Spleen (tissue), 11 donors: ENCODE measurements around the gene PZP. TPM values are rescaled to one million over a fixed set of nuclear protein-coding genes. Genes with fewer than 3 reads are reported as not detected.
"Not testable (repeated sequence)": the region's sequence is repeated elsewhere in the genome, so short reads cannot be mapped to it uniquely, and the experiment has no call there.

Experiments
- DNase-seq: peaks from one replicate; pipeline ENCODE4 v3.0.0-alpha.2; 2020
- H3K27ac ChIP-seq, 8 donors: fragments of 200-600 bp; sonication (generic) in 7 of 8; 1 replicate in 4 of 8; 2 replicates in 4 of 8; pipeline versions ENCODE4 v1.5.0 to v1.8.0; 2016 to 2021; ENCODE audit warnings: inconsistent platforms in 4 of 8, mild to moderate bottlenecking in 4 of 8, moderate library complexity in 1 of 8
- H3K27me3 ChIP-seq, 7 donors: fragments of 200-600 bp; sonication (generic) in 6 of 7; replicated peaks in 1 of 7; 1 replicate in 4 of 7; 2 replicates in 3 of 7; pipeline versions ENCODE4 v1.5.0 to v1.8.0; 2016 to 2021; ENCODE audit warnings: inconsistent platforms in 3 of 7, mild to moderate bottlenecking in 1 of 7
- H3K36me3 ChIP-seq, 6 donors: fragments of 200-600 bp; sonication (generic) in 5 of 6; 1 replicate in 4 of 6; 2 replicates in 2 of 6; pipeline versions ENCODE4 v1.5.0 to v1.8.0; 2016 to 2021; ENCODE audit warnings: inconsistent platforms in 2 of 6
- H3K4me1 ChIP-seq, 6 donors: fragments of 200-600 bp; sonication (generic) in 5 of 6; 1 replicate in 3 of 6; 2 replicates in 3 of 6; pipeline versions ENCODE4 v1.5.0 to v1.8.0; 2016 to 2021; ENCODE audit warnings: inconsistent platforms in 3 of 6
- H3K4me3 ChIP-seq, 8 donors: fragments of 200-600 bp; sonication (generic) in 7 of 8; 1 replicate in 4 of 8; 2 replicates in 4 of 8; pipeline versions ENCODE4 v1.5.0 to v1.8.0; 2016 to 2021; ENCODE audit warnings: inconsistent platforms in 4 of 8, mild to moderate bottlenecking in 4 of 8, moderate library complexity in 2 of 8
- H3K9me3 ChIP-seq, 8 donors: fragments of 200-600 bp; sonication (generic) in 7 of 8; 1 replicate in 4 of 8; 2 replicates in 4 of 8; pipeline versions ENCODE4 v1.5.0 to v1.8.0; 2016 to 2021; ENCODE audit warnings: inconsistent platforms in 4 of 8
- POLR2A ChIP-seq, 3 donors: fragments of 450-650 bp; IDR thresholded peaks; one replicate each; pipeline ENCODE4 v1.5.1; 2017; ENCODE audit warnings: antibody characterized with exemption in 3 of 3, mild to moderate bottlenecking in 1 of 3
- POLR2AphosphoS5 ChIP-seq, 3 donors: sonication (generic); formaldehyde crosslinking; IDR thresholded peaks; one replicate each; pipeline ENCODE4 v1.5.1; 2017; ENCODE audit warnings: antibody characterized with exemption in 3 of 3
- WGBS, 5 donors: extraction: QIAGEN DNeasy Blood & Tissue Kit in 3 of 5; methylation state at CpG; one replicate each; pipeline versions ENCODE4 v1.1.5 to v1.1.7; 2013 to 2018; 5-methylcytosine and 5-hydroxymethylcytosine counted together
- intact Hi-C: fragments of 100-400 bp; cut with DNase I; formaldehyde crosslinking; loops from one replicate; pipeline ENCODE4 v1.15.0; 2023; ENCODE audit warnings: low total_unique reads
- polyA plus RNA-seq, 3 donors: library from polyadenylated mRNA; stranded (reverse); fragments of 200-250 nt; gene quantifications; one replicate each; pipeline ENCODE4 v1.2.1, GENCODE V29; 2013
- total RNA-seq, 7 donors: library from RNA; depleted of rRNA in 3 of 7; stranded (reverse); fragments of >200 nt in 3 of 7; fragmentation: NEBNext Ultra II Directional in 4 of 7; extraction: Animal tissue kit (Norgen Biotek cat#: 25700) in 4 of 7; gene quantifications; one replicate each; pipeline versions ENCODE4 v1.1.0 to v1.2.1, GENCODE V29; 2016 to 2021
- TF ChIP-seq, protein P1 (sequence below), 11 experiments: fragments of 200-600 bp in 7 of 11; fragments of 450-650 bp in 4 of 11; sonication (generic) in 4 of 11; IDR thresholded peaks in 8 of 11; conservative IDR thresholded peaks in 3 of 11; 1 replicate in 7 of 11; 2 replicates in 4 of 11; pipeline versions ENCODE4 v1.4.0 to v1.8.0; 2016 to 2021; ENCODE audit warnings: antibody characterized with exemption in 11 of 11, inconsistent platforms in 4 of 11, mild to moderate bottlenecking in 1 of 11
- donor health status: healthy with polysubstance abuse.
- donor health status: DM: no; HTN: no; CAD: no; lungs with moderate emphysema.
- donor health status: DM: no; HTN: no; CAD: no.
- donor health status: Bipolar disorder and iron deficiency.
- donor health status: healthy.
- donor health status: DM: no; HTN: no; CAD: no.
- donor health status: DM: yes; HTN: yes; CAD: no.

PZP gene
- total and polyA plus RNA-seq, 10 donors, result 0.06 to 3.0 (median 0.92) TPM

DNA sequence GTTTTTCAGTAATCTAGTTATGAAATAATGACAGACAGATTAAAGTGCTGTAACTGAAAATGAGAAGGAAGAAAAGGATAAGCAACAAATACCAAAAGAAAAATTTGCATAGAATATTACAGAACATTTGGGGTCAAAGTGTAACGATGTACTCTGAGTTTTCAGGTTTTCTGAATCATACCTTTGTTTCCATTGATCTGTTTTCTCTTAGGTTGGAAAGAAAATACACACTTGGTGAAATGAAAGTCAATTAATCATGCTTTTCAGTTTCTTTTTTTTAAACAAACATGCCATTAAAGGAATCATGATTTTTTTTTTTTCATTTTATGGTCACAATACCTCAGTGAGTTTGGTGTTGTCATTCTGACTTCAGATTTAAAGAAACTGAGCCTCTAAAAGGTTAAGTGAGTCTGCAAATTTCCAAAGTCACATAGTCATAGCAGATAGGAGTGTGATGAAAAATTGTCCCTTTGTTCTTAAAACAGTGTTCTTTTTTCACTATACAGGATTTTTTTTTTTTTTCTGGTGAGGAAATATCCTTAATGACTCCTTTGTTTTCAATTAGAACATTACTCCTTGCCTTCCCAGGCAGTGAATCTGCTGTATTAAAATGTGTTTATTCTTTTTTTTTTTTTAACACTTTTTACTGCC lies 35.9 kb upstream of the PZP start:
- H3K27ac ChIP-seq, result peak overlapping the region in 2 of 8 donors; percentile 0 to 11

DNA sequence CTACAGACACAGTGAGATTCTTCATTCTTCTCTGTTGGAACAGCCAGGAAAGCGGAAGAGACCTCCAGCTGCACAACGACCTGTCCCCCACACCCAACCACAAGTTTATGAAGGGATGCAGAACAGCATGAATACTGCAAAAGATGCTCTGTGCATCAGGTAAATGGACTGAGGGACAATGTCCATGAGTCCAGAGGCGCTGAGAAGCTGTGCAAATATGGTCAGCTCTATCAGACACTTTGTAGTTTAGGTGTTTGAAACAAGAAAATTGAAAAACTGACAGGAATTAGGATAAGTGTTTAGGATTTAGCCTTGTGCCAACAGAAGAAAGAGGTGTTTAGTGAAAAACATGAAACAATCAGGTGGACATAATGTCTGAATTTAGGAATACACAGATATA lies 33.1 kb upstream of the PZP start:
- no peaks in the 10 kb centered on the region for H3K36me3 ChIP-seq
- peak overlapping the region in 1 of 8 donors; percentile 62 for H3K4me3 ChIP-seq
- intact Hi-C loops, result loop anchor here (5.0 kb wide), 1 partner anchor 129 kb away; no protein-coding TSS in a partner anchor
- no peak for DNase-seq
- H3K9me3 ChIP-seq, result no peaks in the 10 kb centered on the region
- WGBS, 5 donors, result 84 to 93% (median 85%) methylated on average over 3 of the region's 3 CpGs
- peak overlapping the region in 7 of 8 donors; percentile 27 to 80 (median 71) for H3K27ac ChIP-seq
- peaks cover 0 to 3% (median 0%) of the 10 kb centered on the region in 7 donors for H3K27me3 ChIP-seq
- peaks cover 0 to 16% (median 4%) of the 10 kb centered on the region in 6 donors for H3K4me1 ChIP-seq
- TF ChIP-seq POLR2A (IDR thresholded peaks at IDR 0.05) (no peak), POLR2AphosphoS5 (IDR thresholded peaks at IDR 0.05) (no peak)
- TF ChIP-seq, protein P1, sequence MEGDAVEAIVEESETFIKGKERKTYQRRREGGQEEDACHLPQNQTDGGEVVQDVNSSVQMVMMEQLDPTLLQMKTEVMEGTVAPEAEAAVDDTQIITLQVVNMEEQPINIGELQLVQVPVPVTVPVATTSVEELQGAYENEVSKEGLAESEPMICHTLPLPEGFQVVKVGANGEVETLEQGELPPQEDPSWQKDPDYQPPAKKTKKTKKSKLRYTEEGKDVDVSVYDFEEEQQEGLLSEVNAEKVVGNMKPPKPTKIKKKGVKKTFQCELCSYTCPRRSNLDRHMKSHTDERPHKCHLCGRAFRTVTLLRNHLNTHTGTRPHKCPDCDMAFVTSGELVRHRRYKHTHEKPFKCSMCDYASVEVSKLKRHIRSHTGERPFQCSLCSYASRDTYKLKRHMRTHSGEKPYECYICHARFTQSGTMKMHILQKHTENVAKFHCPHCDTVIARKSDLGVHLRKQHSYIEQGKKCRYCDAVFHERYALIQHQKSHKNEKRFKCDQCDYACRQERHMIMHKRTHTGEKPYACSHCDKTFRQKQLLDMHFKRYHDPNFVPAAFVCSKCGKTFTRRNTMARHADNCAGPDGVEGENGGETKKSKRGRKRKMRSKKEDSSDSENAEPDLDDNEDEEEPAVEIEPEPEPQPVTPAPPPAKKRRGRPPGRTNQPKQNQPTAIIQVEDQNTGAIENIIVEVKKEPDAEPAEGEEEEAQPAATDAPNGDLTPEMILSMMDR (IDR thresholded peaks at IDR 0.05 in 8 of 11, conservative IDR thresholded peaks at IDR 0.05 in 3 of 11), result no peak

More for the DNA sequence above, 35.9 kb upstream of the PZP start:
- intact Hi-C loops, result loop anchor here (5.0 kb wide), 1 partner anchor 132 kb away; no protein-coding TSS in a partner anchor
- Histone ChIP-seq H3K4me3 (no peak overlapping the region), H3K9me3 (no peaks in the 10 kb centered on the region), H3K4me1 (peaks cover 0 to 16% (median 4%) of the 10 kb centered on the region in 6 donors), H3K36me3 (no peaks in the 10 kb centered on the region), H3K27me3 (peaks cover 0 to 3% (median 0%) of the 10 kb centered on the region in 7 donors)
- 63 to 85% (median 71%) methylated on average over 1 of the region's 1 CpG for WGBS, 5 donors
- TF ChIP-seq, protein P1 (IDR thresholded peaks at IDR 0.05 in 8 of 11, conservative IDR thresholded peaks at IDR 0.05 in 3 of 11), result no peak
- TF ChIP-seq POLR2AphosphoS5 (IDR thresholded peaks at IDR 0.05) (no peak), POLR2A (IDR thresholded peaks at IDR 0.05) (no peak)
- DNase-seq, result no peak

DNA sequence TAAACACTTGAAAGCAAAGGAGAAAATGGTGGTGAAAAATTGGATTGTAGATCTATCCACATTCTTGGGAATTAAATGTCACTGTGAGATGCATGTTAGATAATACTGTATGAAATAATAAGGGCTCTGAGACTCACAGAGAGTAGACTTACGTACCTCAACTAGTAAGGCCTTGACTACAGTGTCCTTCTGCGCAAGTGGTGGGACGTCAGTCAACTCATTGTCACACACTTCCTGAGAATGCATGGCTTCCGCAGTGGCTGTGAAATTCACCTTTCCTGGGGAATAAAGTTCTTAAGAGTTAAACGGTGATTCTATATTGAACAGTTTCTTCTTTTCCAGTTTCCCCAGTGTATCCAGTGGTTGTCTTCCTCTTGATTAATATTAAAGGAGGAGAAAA lies 32.6 kb upstream of the PZP start:
- H3K4me3 ChIP-seq, result peak overlapping the region; percentile 27 to 62 (median 36)
- peak overlapping the region; percentile 36 to 80 (median 70) for H3K27ac ChIP-seq
- intact Hi-C loops, result loop anchor here (5.0 kb wide), 1 partner anchor 128 kb away; no protein-coding TSS in a partner anchor

DNA sequence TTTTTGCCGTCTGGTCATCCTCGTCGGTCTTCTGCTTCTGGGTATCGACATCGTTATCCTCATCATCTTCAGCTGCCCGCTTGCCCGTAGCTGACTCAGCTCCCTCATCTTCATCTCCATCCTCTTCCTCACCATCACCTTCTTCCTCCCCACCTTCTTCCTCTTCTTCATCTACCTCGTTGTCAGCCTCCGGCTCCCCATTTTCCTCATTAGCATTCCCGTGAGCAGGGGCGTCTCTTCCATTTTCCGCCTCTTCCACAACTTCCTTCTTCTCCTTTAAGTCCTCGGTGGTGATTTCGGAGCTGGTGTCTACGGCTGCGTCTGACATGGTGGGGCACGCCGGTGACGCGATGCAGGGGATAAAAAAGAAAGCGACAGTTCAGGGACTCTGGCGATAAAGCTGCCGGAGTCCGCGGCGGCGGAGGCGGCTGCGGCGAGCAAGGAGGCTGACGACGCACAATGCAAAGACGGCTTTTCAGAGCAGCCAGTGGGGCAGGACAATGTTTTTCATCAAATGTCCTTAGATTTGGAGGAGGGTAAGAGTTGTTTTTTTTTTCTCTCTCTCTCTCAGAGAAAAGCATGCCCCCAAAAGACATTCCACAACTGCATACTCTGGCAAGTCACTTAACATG lies 31.9 kb upstream of the PZP start:
- not testable (repeated sequence) for H3K36me3 ChIP-seq, H3K27me3 ChIP-seq, H3K9me3 ChIP-seq
- TF ChIP-seq POLR2AphosphoS5 (IDR thresholded peaks at IDR 0.05) (peak; percentile 41 to 85 (median 80)), POLR2A (IDR thresholded peaks at IDR 0.05) (peak in 1 of 3 donors; percentile 58)
- H3K27ac ChIP-seq, result peak overlapping the region; percentile 36 to 80 (median 70)
- peaks cover 0 to 16% (median 4%) of the 10 kb centered on the region in 6 donors for H3K4me1 ChIP-seq
- H3K4me3 ChIP-seq, result peak overlapping the region; percentile 27 to 62 (median 36)
- 18 to 47% (median 28%) methylated on average over 23 to 33 of the region's 33 CpGs for WGBS, 5 donors
- peak; percentile 78 for DNase-seq
- intact Hi-C loops, result loop anchor here (5.0 kb wide), 1 partner anchor 128 kb away; no protein-coding TSS in a partner anchor

More for the DNA sequence above, 32.6 kb upstream of the PZP start:
- DNase-seq, result no peak
- Histone ChIP-seq H3K4me1 (peaks cover 0 to 16% (median 4%) of the 10 kb centered on the region in 6 donors), H3K36me3 (no peaks in the 10 kb centered on the region), H3K27me3 (peaks cover 0 to 3% (median 0%) of the 10 kb centered on the region in 7 donors), H3K9me3 (no peaks in the 10 kb centered on the region)
- TF ChIP-seq POLR2A (IDR thresholded peaks at IDR 0.05) (no peak), POLR2AphosphoS5 (IDR thresholded peaks at IDR 0.05) (peak in 1 of 3 donors; percentile 35)
- 63 to 85% (median 75%) methylated on average over 5 of the region's 5 CpGs for WGBS, 5 donors
